Placental epithelial cell (primary cell): ENCODE results near the gene TMEM167B. TPM values are rescaled to one million over a fixed set of nuclear protein-coding genes. Genes with fewer than 3 reads are reported as not detected.

ENCODE experiments used
- small RNA-seq: library from RNA; depleted of rRNA; stranded (forward); fragments of <200 nt; gene quantifications from one replicate; pipeline ENCODE3, GENCODE V24; 2012
- total RNA-seq: library from RNA; depleted of rRNA; stranded (reverse); fragments of >200 nt; gene quantifications from 2 replicates; pipeline ENCODE4 v1.2.3, GENCODE V29; 2012

The TMEM167B gene
- total RNA-seq, result 21.3 and 37.3 TPM in 2 replicates

DNA sequence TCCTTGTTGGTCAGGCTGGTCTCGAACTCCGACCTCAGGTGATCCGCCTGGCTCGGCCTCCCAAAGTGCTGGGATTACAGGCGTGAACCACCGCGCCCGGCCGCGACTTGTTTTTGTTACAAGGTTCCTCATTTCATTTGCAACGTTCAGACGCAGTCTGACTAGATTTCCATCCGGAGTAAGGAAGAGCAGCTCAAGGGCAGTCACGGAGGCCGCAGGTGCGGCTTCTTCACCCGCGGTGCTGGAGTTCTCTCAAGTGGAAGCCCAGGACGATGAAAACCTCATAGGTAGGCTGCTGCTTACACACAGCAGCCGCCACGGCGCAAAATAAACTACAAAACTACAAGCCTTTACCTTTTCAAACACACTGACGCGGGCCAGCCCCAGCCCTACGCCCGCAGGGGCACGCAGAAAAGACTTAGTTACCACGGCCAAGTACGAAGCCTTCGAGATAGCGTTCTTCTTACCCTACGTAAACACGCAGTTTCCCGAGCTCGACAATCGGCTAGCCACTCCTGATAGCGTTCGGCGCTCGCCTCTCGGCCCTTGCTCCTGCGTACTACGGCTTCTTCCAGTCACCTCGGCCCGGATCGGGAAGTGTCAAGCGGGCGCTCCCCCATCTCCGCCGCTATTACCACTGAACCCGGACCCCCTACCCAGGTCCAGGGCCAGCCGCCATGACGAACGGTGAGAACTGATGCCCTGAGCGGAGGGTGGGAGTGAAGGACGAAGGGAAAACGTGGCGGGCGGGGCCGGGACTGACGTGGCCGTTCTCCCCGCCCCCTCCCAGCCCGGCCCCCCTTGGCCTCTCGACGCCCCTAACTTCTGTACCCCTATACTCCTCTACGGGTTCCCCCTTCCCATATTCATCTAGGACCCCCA lies at the start of gene TMEM167B:
Gene TMEM167B (plus strand): TSS at position 569 of the 882 bp plus-strand sequence. CDS start 109 bp downstream, at position 678.

DNA sequence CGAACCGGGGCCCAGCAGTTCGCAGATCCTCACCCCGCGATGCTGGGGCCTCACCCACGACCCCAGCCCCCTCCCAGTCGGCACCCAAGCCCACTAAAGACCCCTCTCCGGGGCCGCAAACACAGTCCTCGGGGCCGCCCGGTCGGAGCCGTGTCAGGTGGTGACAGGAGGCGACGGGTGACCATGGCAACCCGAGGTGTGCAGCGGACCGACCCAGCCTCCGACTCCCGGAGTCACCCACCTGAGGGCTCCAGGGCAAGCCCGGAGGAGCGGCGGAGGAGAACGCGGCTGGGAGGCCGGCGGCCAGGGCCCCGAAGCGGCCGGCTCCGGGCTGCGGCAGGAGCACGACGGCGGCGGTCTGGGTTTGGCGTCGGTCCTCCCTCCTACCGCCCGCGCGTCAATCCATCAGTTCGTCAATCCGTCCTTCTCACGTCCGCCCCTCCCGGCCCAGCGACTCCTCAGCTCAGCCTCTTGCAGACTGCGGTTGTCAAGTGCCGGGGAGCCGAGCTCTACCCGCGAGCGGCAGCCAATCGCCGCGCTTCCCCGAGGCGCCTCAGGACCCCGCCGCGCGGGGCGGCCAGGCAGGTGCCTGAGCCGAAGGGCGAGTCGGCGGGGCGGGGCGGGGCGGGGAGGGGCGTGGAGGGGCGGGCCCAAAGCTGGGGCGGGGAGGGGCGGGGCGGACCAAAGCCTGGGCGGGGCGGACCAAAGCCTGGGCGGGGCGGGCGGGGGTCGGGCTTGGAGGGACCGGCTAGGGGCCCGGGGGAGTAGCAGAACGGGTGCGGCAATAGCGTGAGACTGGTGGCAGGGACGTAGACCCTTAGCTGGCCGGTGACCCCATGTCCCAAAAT lies 48.7 kb upstream of the TMEM167B start, which contains the start of gene WDR47:
Gene WDR47 (minus strand): TSS at position 482 of the 848 bp plus-strand sequence. CDS start 18,590 bp downstream, outside the sequence.

DNA sequence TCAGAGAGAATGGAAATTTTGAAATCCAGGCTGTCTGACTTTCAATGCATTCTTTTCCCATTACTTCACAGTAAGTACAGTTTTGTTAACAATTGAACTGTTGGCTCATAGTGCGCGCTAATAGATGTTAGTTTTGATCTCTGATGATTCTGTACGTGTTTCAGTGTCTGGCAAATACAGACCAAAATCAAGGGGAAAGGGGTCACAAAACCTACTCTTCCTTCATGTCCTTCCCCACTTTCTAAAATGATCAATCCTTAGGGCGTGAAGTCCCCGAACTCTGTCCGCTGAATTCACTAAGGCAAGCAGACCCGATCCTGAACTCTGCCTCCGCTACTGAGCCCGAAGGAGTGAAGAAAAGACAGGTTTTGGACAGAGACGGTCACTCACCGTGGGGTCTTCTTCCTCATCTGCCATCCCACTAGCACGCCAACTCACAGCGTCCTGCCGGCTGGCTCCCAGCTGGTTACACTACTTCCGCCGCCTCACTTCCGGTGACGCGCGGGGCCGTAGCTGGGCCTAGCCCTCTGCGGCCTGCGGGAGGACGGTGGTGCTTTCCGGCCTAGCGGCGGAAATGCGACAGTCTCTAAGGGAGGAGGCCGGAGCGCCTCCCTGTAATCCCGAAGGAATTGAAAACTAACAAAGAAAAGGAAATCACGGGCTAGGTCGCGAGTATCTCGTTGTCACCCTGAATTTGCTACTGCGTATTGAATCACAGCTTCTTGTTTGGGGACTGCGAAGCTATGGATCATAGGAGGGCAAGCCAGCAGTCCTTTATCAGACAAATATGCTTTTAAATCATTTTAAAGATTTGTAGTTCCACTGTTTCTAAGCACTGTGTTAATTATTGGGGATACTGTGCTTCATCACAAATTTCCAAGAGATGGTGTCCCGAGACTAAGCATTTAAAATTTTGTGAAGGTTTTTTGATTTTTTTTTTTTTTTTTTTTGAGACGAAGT lies 14.8 kb upstream of the TMEM167B start, which contains the start of gene TAF13:
Gene TAF13 (minus strand): TSS at position 473 of the 960 bp plus-strand sequence. CDS start 56 bp downstream, at position 417.

DNA sequence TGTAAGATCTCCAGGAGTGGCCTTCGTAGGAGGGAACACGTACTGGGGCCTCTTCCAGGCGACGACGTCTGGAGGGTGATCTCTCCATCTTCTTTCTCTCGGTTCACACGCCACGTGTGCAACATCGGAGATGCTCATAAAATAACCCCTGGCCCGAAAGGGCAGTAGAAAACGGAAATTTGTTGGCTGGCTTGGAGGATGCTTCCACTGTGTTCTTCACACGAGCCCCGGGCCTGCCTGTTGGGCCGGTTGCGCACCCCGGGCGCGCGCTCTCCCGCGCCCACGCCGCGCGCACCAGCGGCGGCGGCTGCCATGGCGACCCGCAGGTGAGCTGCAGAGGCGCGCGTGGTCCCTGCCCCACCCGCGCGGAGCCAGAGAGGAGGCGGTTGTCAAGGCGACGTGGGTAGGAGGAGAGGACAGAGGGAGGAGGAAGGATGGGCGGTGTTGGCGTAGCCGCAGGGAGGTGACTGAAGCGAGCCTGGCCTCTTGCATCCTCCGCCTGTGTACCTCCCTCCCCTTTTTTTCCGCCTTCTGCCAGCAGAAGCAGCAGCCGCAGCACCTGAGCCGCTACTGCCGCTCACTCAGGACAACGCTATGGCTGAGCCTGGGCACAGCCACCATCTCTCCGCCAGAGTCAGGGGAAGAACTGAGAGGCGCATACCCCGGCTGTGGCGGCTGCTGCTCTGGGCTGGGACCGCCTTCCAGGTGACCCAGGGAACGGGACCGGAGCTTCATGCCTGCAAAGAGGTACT lies 23.2 kb downstream of the TMEM167B start, which contains the start of gene ELAPOR1:
Gene ELAPOR1 (plus strand): TSS at position 526 of the 752 bp plus-strand sequence. CDS start 69 bp downstream, at position 595.

Small RNAs within 50 kb of the gene (small RNA-seq; reads per million reads assigned to genes)
- not detected for gene AL356488.2

Other genes with a start within 250 kb of the TMEM167B start
- gene AKNAD1, start 233.7 kb upstream of the TMEM167B start, total RNA-seq, result 3.5 and 5.1 TPM in 2 replicates
- gene GPSM2, start 213.8 kb upstream of the TMEM167B start, total RNA-seq, result 90.3 and 113 TPM in 2 replicates
- gene CLCC1, start 127.3 kb upstream of the TMEM167B start, total RNA-seq, result 11.1 and 14.5 TPM in 2 replicates
- gene WDR47, start 48.7 kb upstream of the TMEM167B start, total RNA-seq, result 9.0 and 11.7 TPM in 2 replicates
- 39.7 and 64.1 TPM in 2 replicates for gene TAF13, start 14.8 kb upstream of the TMEM167B start, total RNA-seq
- 0.39 and 0.98 TPM in 2 replicates for gene ELAPOR1, start 23.4 kb downstream of the TMEM167B start, total RNA-seq
- 169 and 215 TPM in 2 replicates for gene SARS1, start 123.2 kb downstream of the TMEM167B start, total RNA-seq
- 3.1 and 8.6 TPM in 2 replicates for gene CELSR2, start 158.8 kb downstream of the TMEM167B start, total RNA-seq
- gene PSRC1, start 192.4 kb downstream of the TMEM167B start, total RNA-seq, result 5.0 and 10.2 TPM in 2 replicates
- gene MYBPHL, start 216.2 kb downstream of the TMEM167B start, total RNA-seq, result 0.54 TPM in 1 of 2 replicates, not detected in the other